SK-N-SH (cell line): ENCODE measurements around the gene KCNJ16. TPM values are rescaled to one million over a fixed set of nuclear protein-coding genes. Genes with fewer than 3 reads are reported as not detected.

Source experiments
- CTCF ChIA-PET: fragments of 300-600, 350-600 bp; formaldehyde crosslinking; extraction: SDS; loops from one replicate; lab custom pipeline; 2021; lab: Yijun Ruan, JAX
- POLR2A ChIA-PET: fragments of 350-600 bp; sonication (Branson Sonifier 250); formaldehyde crosslinking; extraction: SDS; loops from one replicate; lab custom pipeline; 2020; ENCODE audit warnings: antibody characterized with exemption, inconsistent platforms; lab: Yijun Ruan, JAX
- DNase-seq: peaks from one replicate; pipeline ENCODE4 v3.0.0; 2012
- H2AFZ ChIP-seq: fragments of 200-600 bp; sonication (generic); 2 replicates; pipeline ENCODE4 v1.8.1; 2016; ENCODE audit warnings: antibody characterized with exemption, mild to moderate bottlenecking, low read depth
- H3F3A ChIP-seq: fragments of 200-600 bp; sonication (generic); replicated peaks from 2 replicates; pipeline ENCODE3; 2016; ENCODE audit warnings: antibody characterized with exemption, mild to moderate bottlenecking; ENCODE audit not compliant: insufficient read depth
- H3K27ac ChIP-seq, 2 experiments: fragments of 200-500 bp in 1 of 2; fragments of 200-600 bp in 1 of 2; sonication (Bioruptor generic) in 1 of 2; sonication (generic), shearing (Covaris generic) in 1 of 2; 2 replicates each; pipeline versions ENCODE4 v1.5.1 to v1.6.1; 2014 to 2016; ENCODE audit warnings: low read depth in 2 of 2, inconsistent platforms in 1 of 2, low read length in 1 of 2, mild to moderate bottlenecking in 1 of 2, mixed read lengths in 1 of 2
- H3K27me3 ChIP-seq: fragments of 200-600 bp; sonication (generic), shearing (Covaris generic); 2 replicates; pipeline ENCODE4 v1.6.1; 2016; ENCODE audit warnings: mixed run types; ENCODE audit not compliant: insufficient read depth
- H3K36me3 ChIP-seq, 2 experiments: fragments of 200-500 bp in 1 of 2; fragments of 200-600 bp in 1 of 2; sonication (Bioruptor generic) in 1 of 2; sonication (generic) in 1 of 2; replicated peaks in 1 of 2; 2 replicates each; pipeline versions ENCODE3 to v1.5.1; 2014 to 2016; ENCODE audit warnings: low read length in 1 of 2, mild to moderate bottlenecking in 1 of 2; ENCODE audit not compliant: insufficient read depth in 2 of 2, control insufficient read depth in 1 of 2
- H3K4me1 ChIP-seq, 2 experiments: fragments of 200-500 bp in 1 of 2; fragments of 200-600 bp in 1 of 2; sonication (Bioruptor generic) in 1 of 2; sonication (generic), shearing (Covaris generic) in 1 of 2; 2 replicates each; pipeline versions ENCODE4 v1.5.1 to v1.6.1; 2014 to 2016; ENCODE audit warnings: low read depth in 1 of 2, low read length in 1 of 2, mixed run types in 1 of 2; ENCODE audit not compliant: insufficient read depth in 2 of 2, control insufficient read depth in 1 of 2
- H3K4me2 ChIP-seq: fragments of 200-600 bp; sonication (generic), shearing (Covaris generic); 2 replicates; pipeline ENCODE4 v1.6.1; 2017; ENCODE audit warnings: mixed run types
- H3K4me3 ChIP-seq, 2 experiments: fragments of 200-500 bp in 1 of 2; fragments of 200-600 bp in 1 of 2; sonication (Bioruptor generic) in 1 of 2; sonication (generic), shearing (Covaris generic) in 1 of 2; 2 replicates each; pipeline versions ENCODE4 v1.5.1 to v1.8.1; 2014 to 2016; ENCODE audit warnings: low read depth in 2 of 2, inconsistent platforms in 1 of 2, low read length in 1 of 2, mild to moderate bottlenecking in 1 of 2, mixed read lengths in 1 of 2, moderate library complexity in 1 of 2
- H3K79me2 ChIP-seq: fragments of 200-600 bp; sonication (generic); 2 replicates; pipeline ENCODE4 v1.8.1; 2017; ENCODE audit warnings: mild to moderate bottlenecking; ENCODE audit not compliant: insufficient read depth
- H3K9ac ChIP-seq: fragments of 200-600 bp; sonication (generic); 2 replicates; pipeline ENCODE4 v1.6.1; 2017; ENCODE audit warnings: mixed run types
- H3K9me2 ChIP-seq: fragments of 200-600 bp; sonication (generic); 2 replicates; pipeline ENCODE4 v1.6.1; 2017; ENCODE audit warnings: mixed run types
- H3K9me3 ChIP-seq: fragments of 200-600 bp; sonication (generic); 2 replicates; pipeline ENCODE4 v1.6.1; 2017; ENCODE audit warnings: mixed run types, mild to moderate bottlenecking, moderate library complexity
- H4K20me1 ChIP-seq: fragments of 200-600 bp; sonication (generic); 2 replicates; pipeline ENCODE4 v1.6.1; 2017; ENCODE audit warnings: mild to moderate bottlenecking, mixed run types; ENCODE audit not compliant: insufficient read depth
- CHD2 ChIP-seq: fragments of 150-350 bp; IDR thresholded peaks from 2 replicates; pipeline ENCODE4 v1.6.1; 2018; ENCODE audit warnings: low read length; ENCODE audit not compliant: partially characterized antibody
- CTCF ChIP-seq: fragments of 200-600 bp; sonication (generic); IDR thresholded peaks from 2 replicates; pipeline ENCODE4 v1.6.1; 2017; ENCODE audit warnings: antibody characterized with exemption, mild to moderate bottlenecking, moderate library complexity
- ELF1 ChIP-seq: IDR thresholded peaks from 2 replicates; pipeline ENCODE4 v1.4.0; 2012
- EP300 ChIP-seq, 2 experiments: IDR thresholded peaks; 2 replicates each; pipeline versions ENCODE4 v1.4.0 to v1.6.1; 2012; ENCODE audit warnings: borderline replicate concordance in 1 of 2, low read depth in 1 of 2, low read length in 1 of 2
- EZH2phosphoT487 ChIP-seq: fragments of 200-600 bp; sonication (generic); IDR thresholded peaks from 2 replicates; pipeline ENCODE4 v1.6.1; 2017; ENCODE audit warnings: low read depth, mixed run types, mild to moderate bottlenecking, antibody characterized with exemption, moderate library complexity, borderline replicate concordance
- GABPA ChIP-seq: IDR thresholded peaks from 2 replicates; pipeline ENCODE4 v1.4.0; 2012; ENCODE audit warnings: low read depth, mild to moderate bottlenecking
- JUND ChIP-seq: IDR thresholded peaks from 2 replicates; pipeline ENCODE4 v1.4.0; 2012
- MEF2A ChIP-seq: IDR thresholded peaks from 2 replicates; pipeline ENCODE4 v1.4.0; 2012; ENCODE audit warnings: low read depth, borderline replicate concordance
- NFIC ChIP-seq: IDR thresholded peaks from 2 replicates; pipeline ENCODE4 v1.4.0; 2012; ENCODE audit warnings: borderline replicate concordance
- NRF1 ChIP-seq: IDR thresholded peaks from 2 replicates; pipeline ENCODE4 v1.6.1; 2012; ENCODE audit warnings: low read depth, mild to moderate bottlenecking, low read length
- PBX3 ChIP-seq: IDR thresholded peaks from 2 replicates; pipeline ENCODE4; 2012
- RAD21 ChIP-seq: IDR thresholded peaks from 2 replicates; pipeline ENCODE4 v1.6.1; 2012; ENCODE audit warnings: mild to moderate bottlenecking, low read length
- RCOR1 ChIP-seq: fragments of 150-350 bp; IDR thresholded peaks from 2 replicates; pipeline ENCODE4 v1.6.1; 2017; ENCODE audit warnings: antibody characterized with exemption, low read length
- REST ChIP-seq: IDR thresholded peaks from 2 replicates; pipeline ENCODE4 v1.6.1; 2012; ENCODE audit warnings: mild to moderate bottlenecking, low read depth, low read length, moderate library complexity
- RXRA ChIP-seq: IDR thresholded peaks from 2 replicates; pipeline ENCODE4 v1.4.0; 2012; ENCODE audit warnings: low read depth, mild to moderate bottlenecking, borderline replicate concordance
- TAF1 ChIP-seq: IDR thresholded peaks from 2 replicates; pipeline ENCODE4 v1.6.1; 2012; ENCODE audit warnings: low read depth, mild to moderate bottlenecking, low read length, moderate library complexity, borderline replicate concordance
- TCF12 ChIP-seq: IDR thresholded peaks from 2 replicates; pipeline ENCODE4 v1.4.0; 2012
- TEAD4 ChIP-seq: IDR thresholded peaks from 2 replicates; pipeline ENCODE4 v1.4.0; 2012; ENCODE audit warnings: mild to moderate bottlenecking, borderline replicate concordance; ENCODE audit not compliant: insufficient read depth
- YY1 ChIP-seq: IDR thresholded peaks from 2 replicates; pipeline ENCODE4 v1.4.0; 2012; ENCODE audit warnings: low read depth, mild to moderate bottlenecking
- WGBS: methylation state at CpG from one replicate; pipeline ENCODE4 v1.1.6; 2017; ENCODE audit warnings: low lambda C conversion rate; 5-methylcytosine and 5-hydroxymethylcytosine counted together
- polyA plus RNA-seq, 3 experiments: library from polyadenylated mRNA; depleted of rRNA; stranded (reverse); fragments of >200 nt; gene quantifications; 2 replicates each; pipeline ENCODE4 v1.2.3, GENCODE V29; 2012
- TF ChIP-seq, protein P1 (sequence below): IDR thresholded peaks from 2 replicates; pipeline ENCODE4 v1.4.0; 2012; ENCODE audit warnings: low read depth, borderline replicate concordance

The KCNJ16 gene
- polyA plus RNA-seq, 1 of the 3 experiments (the other 2 are of a cell fraction): not detected

- H3K36me3 ChIP-seq: no peaks in the 10 kb centered on the region
- no peak overlapping the region for H3K4me2 ChIP-seq
- TF ChIP-seq, protein P1, sequence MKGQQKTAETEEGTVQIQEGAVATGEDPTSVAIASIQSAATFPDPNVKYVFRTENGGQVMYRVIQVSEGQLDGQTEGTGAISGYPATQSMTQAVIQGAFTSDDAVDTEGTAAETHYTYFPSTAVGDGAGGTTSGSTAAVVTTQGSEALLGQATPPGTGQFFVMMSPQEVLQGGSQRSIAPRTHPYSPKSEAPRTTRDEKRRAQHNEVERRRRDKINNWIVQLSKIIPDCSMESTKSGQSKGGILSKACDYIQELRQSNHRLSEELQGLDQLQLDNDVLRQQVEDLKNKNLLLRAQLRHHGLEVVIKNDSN: no peak
- no peak for TF ChIP-seq TCF12
- no peak for TF ChIP-seq EP300 (IDR thresholded peaks at IDR 0.05; ENCODE audit: borderline replicate concordance in 1 of 2, low read depth in 1 of 2, low read length in 1 of 2)
- no peak for TF ChIP-seq RAD21
- no peak for TF ChIP-seq NRF1
- no peak for TF ChIP-seq RCOR1
- no peak for TF ChIP-seq TAF1
- no peaks in the 10 kb centered on the region for H3K79me2 ChIP-seq
- no peaks in the 10 kb centered on the region for H3K27me3 ChIP-seq
- ChIA-PET POLR2A (no interaction called here), CTCF (interaction anchor here (0.6 to 2.0 kb wide), 7 partner anchors 12 to 538 kb away, joined by 3 to 6 read pairs (median 5); no protein-coding TSS in a partner anchor)
- no peaks in the 10 kb centered on the region for H3K9me2 ChIP-seq
- no peaks in the 10 kb centered on the region for H4K20me1 ChIP-seq
- no peak overlapping the region for H3K9ac ChIP-seq
- WGBS: 91% methylated on average over 3 of the region's 3 CpGs
- no peak overlapping the region for H3K27ac ChIP-seq
- no peak for DNase-seq
- no peaks in the 10 kb centered on the region for H3K9me3 ChIP-seq
- peaks cover 0 to 3% of the 10 kb centered on the region in 2 experiments; a peak in 1 of 4 replicates for H3K4me1 ChIP-seq
- no peak overlapping the region for H3K4me3 ChIP-seq
- peaks cover 2% of the 10 kb centered on the region for H3F3A ChIP-seq
- H2AFZ ChIP-seq: no peak overlapping the region
Observed at GRCh38 chr17:70106551-70106950, 31.5 kb downstream of the KCNJ16 start.

DNA sequence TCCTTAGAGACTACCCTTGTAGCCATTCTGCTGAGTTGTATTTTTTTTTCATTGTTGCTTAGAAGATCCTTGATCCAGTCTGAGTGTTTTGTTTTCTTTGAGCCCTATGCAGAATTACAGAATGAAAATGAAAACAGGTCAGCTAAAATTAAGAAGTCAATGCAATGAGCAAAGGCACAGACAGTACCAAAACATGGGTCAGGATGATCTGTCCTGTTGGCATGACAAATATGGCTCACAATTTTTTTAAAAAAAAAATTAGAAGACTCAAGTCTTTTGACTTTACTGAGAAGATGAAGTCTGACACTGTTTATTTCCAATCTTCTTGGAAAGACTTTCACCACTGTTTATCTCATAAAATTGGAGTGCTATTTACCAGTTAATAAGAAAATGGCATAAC lies 32.4 kb downstream of the KCNJ16 start:
- H3K27ac ChIP-seq: no peak overlapping the region
- H3K79me2 ChIP-seq: no peaks in the 10 kb centered on the region
- POLR2A ChIA-PET: no interaction called here
- CTCF ChIA-PET: interaction anchor here (0.8 to 1.2 kb wide), 2 partner anchors 17 to 539 kb away, joined by 3 to 5 read pairs; no protein-coding TSS in a partner anchor
- H3K4me2 ChIP-seq: no peak overlapping the region
- TF ChIP-seq GABPA (no peak), CHD2 (no peak), EP300 (IDR thresholded peaks at IDR 0.05; ENCODE audit: borderline replicate concordance in 1 of 2, low read depth in 1 of 2, low read length in 1 of 2) (no peak), RXRA (no peak), YY1 (no peak), NRF1 (no peak), ELF1 (no peak), RCOR1 (no peak), CTCF (no peak), TEAD4 (no peak), EZH2phosphoT487 (no peak), PBX3 (no peak), REST (no peak), NFIC (no peak), TAF1 (no peak), JUND (no peak), MEF2A (no peak)
- no peak overlapping the region for H3K9ac ChIP-seq
- no peaks in the 10 kb centered on the region for H4K20me1 ChIP-seq
- H3F3A ChIP-seq: peaks cover 2% of the 10 kb centered on the region
- peaks cover 0 to 3% of the 10 kb centered on the region in 2 experiments; a peak in 1 of 4 replicates for H3K4me1 ChIP-seq
- H3K9me2 ChIP-seq: no peaks in the 10 kb centered on the region
- H3K9me3 ChIP-seq: no peaks in the 10 kb centered on the region
- H2AFZ ChIP-seq: no peak overlapping the region
- no peaks in the 10 kb centered on the region for H3K27me3 ChIP-seq
- DNase-seq: no peak
- no peaks in the 10 kb centered on the region for H3K36me3 ChIP-seq
- no peak overlapping the region for H3K4me3 ChIP-seq
